Spleen (tissue), 11 donors: ENCODE data around the gene TAF10. TPM values are rescaled to one million over a fixed set of nuclear protein-coding genes. Genes with fewer than 3 reads are reported as not detected.

Experiments used
- DNase-seq: peaks from one replicate; pipeline ENCODE4 v3.0.0-alpha.2; 2020
- H3K27ac ChIP-seq, 8 donors: fragments of 200-600 bp; sonication (generic) in 7 of 8; 1 replicate in 4 of 8; 2 replicates in 4 of 8; pipeline versions ENCODE4 v1.5.0 to v1.8.0; 2016 to 2021; ENCODE audit warnings: inconsistent platforms in 4 of 8, mild to moderate bottlenecking in 4 of 8, moderate library complexity in 1 of 8
- H3K27me3 ChIP-seq, 7 donors: fragments of 200-600 bp; sonication (generic) in 6 of 7; replicated peaks in 1 of 7; 1 replicate in 4 of 7; 2 replicates in 3 of 7; pipeline versions ENCODE4 v1.5.0 to v1.8.0; 2016 to 2021; ENCODE audit warnings: inconsistent platforms in 3 of 7, mild to moderate bottlenecking in 1 of 7
- H3K36me3 ChIP-seq, 6 donors: fragments of 200-600 bp; sonication (generic) in 5 of 6; 1 replicate in 4 of 6; 2 replicates in 2 of 6; pipeline versions ENCODE4 v1.5.0 to v1.8.0; 2016 to 2021; ENCODE audit warnings: inconsistent platforms in 2 of 6
- H3K4me1 ChIP-seq, 6 donors: fragments of 200-600 bp; sonication (generic) in 5 of 6; 1 replicate in 3 of 6; 2 replicates in 3 of 6; pipeline versions ENCODE4 v1.5.0 to v1.8.0; 2016 to 2021; ENCODE audit warnings: inconsistent platforms in 3 of 6
- H3K4me3 ChIP-seq, 8 donors: fragments of 200-600 bp; sonication (generic) in 7 of 8; 1 replicate in 4 of 8; 2 replicates in 4 of 8; pipeline versions ENCODE4 v1.5.0 to v1.8.0; 2016 to 2021; ENCODE audit warnings: inconsistent platforms in 4 of 8, mild to moderate bottlenecking in 4 of 8, moderate library complexity in 2 of 8
- H3K9me3 ChIP-seq, 8 donors: fragments of 200-600 bp; sonication (generic) in 7 of 8; 1 replicate in 4 of 8; 2 replicates in 4 of 8; pipeline versions ENCODE4 v1.5.0 to v1.8.0; 2016 to 2021; ENCODE audit warnings: inconsistent platforms in 4 of 8
- POLR2A ChIP-seq, 3 donors: fragments of 450-650 bp; IDR thresholded peaks; one replicate each; pipeline ENCODE4 v1.5.1; 2017; ENCODE audit warnings: antibody characterized with exemption in 3 of 3, mild to moderate bottlenecking in 1 of 3
- POLR2AphosphoS5 ChIP-seq, 3 donors: sonication (generic); formaldehyde crosslinking; IDR thresholded peaks; one replicate each; pipeline ENCODE4 v1.5.1; 2017; ENCODE audit warnings: antibody characterized with exemption in 3 of 3
- WGBS, 5 donors: extraction: QIAGEN DNeasy Blood & Tissue Kit in 3 of 5; methylation state at CpG; one replicate each; pipeline versions ENCODE4 v1.1.5 to v1.1.7; 2013 to 2018; 5-methylcytosine and 5-hydroxymethylcytosine counted together
- intact Hi-C: fragments of 100-400 bp; cut with DNase I; formaldehyde crosslinking; loops from one replicate; pipeline ENCODE4 v1.15.0; 2023; ENCODE audit warnings: low total_unique reads
- polyA plus RNA-seq, 3 donors: library from polyadenylated mRNA; stranded (reverse); fragments of 200-250 nt; gene quantifications; one replicate each; pipeline ENCODE4 v1.2.1, GENCODE V29; 2013
- total RNA-seq, 7 donors: library from RNA; depleted of rRNA in 3 of 7; stranded (reverse); fragments of >200 nt in 3 of 7; fragmentation: NEBNext Ultra II Directional in 4 of 7; extraction: Animal tissue kit (Norgen Biotek cat#: 25700) in 4 of 7; gene quantifications; one replicate each; pipeline versions ENCODE4 v1.1.0 to v1.2.1, GENCODE V29; 2016 to 2021
- TF ChIP-seq, protein P1 (sequence below), 11 experiments: fragments of 200-600 bp in 7 of 11; fragments of 450-650 bp in 4 of 11; sonication (generic) in 4 of 11; IDR thresholded peaks in 8 of 11; conservative IDR thresholded peaks in 3 of 11; 1 replicate in 7 of 11; 2 replicates in 4 of 11; pipeline versions ENCODE4 v1.4.0 to v1.8.0; 2016 to 2021; ENCODE audit warnings: antibody characterized with exemption in 11 of 11, inconsistent platforms in 4 of 11, mild to moderate bottlenecking in 1 of 11
- donor health status: healthy with polysubstance abuse.
- donor health status: DM: no; HTN: no; CAD: no; lungs with moderate emphysema.
- donor health status: DM: no; HTN: no; CAD: no.
- donor health status: Bipolar disorder and iron deficiency.
- donor health status: healthy.
- donor health status: DM: no; HTN: no; CAD: no.
- donor health status: DM: yes; HTN: yes; CAD: no.

Gene TAF10
- total and polyA plus RNA-seq, 10 donors = 103 to 159 (median 144) TPM

DNA sequence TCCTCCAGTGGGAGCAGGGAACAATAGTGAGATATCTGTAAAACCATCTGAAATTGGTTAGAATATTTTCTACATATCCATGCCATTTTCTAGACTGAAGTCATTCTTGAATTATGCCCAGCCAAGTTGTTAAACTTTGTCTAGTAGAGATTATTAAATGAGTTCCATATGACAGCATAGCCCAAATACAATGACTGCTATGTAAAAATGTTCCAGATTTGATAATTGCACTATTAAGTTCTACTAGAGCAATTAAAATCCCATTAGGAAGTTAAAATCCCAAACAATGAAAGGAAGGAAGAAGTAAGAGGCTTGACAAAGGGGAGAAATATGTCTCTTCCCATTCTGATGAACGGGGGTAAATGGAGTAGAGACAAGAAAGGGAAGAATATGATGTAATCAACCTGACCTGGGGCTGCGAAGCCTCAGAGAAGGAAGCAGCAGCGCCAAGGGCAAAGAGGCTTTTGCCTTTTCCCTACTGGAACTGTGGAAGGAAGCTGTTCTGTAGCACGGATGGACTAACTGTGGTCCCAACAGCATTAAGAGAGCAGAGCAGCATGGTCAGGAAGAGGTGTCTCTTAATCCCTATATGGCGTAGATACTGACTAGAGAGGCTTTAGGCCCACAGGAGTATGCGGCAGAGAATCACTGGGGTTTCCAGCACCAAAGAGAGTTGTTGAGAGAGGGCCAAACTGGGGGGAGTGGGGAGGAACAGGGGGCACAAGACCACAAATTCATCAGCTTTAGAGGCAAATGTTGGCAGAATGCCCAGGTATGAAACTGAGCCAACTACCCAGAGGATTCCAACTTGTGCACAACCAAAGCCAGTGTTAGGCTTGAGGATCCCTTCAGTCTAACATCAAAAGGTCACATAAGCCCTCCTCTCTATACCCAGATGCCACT lies 35.3 kb downstream of the TAF10 start:
- H3K9me3 ChIP-seq = peaks cover 0 to 2% (median 0%) of the 10 kb centered on the region in 8 donors
- H3K27me3 ChIP-seq = no peaks in the 10 kb centered on the region
- peaks cover 10 to 22% (median 13%) of the 10 kb centered on the region in 6 donors for H3K4me1 ChIP-seq
- no peak overlapping the region for H3K4me3 ChIP-seq
- TF ChIP-seq POLR2AphosphoS5 (IDR thresholded peaks at IDR 0.05) = peak in 1 of 3 donors; percentile 28
- TF ChIP-seq, protein P1, sequence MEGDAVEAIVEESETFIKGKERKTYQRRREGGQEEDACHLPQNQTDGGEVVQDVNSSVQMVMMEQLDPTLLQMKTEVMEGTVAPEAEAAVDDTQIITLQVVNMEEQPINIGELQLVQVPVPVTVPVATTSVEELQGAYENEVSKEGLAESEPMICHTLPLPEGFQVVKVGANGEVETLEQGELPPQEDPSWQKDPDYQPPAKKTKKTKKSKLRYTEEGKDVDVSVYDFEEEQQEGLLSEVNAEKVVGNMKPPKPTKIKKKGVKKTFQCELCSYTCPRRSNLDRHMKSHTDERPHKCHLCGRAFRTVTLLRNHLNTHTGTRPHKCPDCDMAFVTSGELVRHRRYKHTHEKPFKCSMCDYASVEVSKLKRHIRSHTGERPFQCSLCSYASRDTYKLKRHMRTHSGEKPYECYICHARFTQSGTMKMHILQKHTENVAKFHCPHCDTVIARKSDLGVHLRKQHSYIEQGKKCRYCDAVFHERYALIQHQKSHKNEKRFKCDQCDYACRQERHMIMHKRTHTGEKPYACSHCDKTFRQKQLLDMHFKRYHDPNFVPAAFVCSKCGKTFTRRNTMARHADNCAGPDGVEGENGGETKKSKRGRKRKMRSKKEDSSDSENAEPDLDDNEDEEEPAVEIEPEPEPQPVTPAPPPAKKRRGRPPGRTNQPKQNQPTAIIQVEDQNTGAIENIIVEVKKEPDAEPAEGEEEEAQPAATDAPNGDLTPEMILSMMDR (IDR thresholded peaks at IDR 0.05 in 8 of 11, conservative IDR thresholded peaks at IDR 0.05 in 3 of 11) = no peak
- H3K27ac ChIP-seq = peak overlapping the region in 6 of 8 donors; percentile 21 to 74 (median 52)
- WGBS, 5 donors = 20 to 37% (median 29%) methylated on average over 5 to 6 of the region's 6 CpGs
- intact Hi-C loops = no loop called here
- H3K36me3 ChIP-seq = peaks cover 0 to 10% (median 0%) of the 10 kb centered on the region in 6 donors
- no peak for DNase-seq

DNA sequence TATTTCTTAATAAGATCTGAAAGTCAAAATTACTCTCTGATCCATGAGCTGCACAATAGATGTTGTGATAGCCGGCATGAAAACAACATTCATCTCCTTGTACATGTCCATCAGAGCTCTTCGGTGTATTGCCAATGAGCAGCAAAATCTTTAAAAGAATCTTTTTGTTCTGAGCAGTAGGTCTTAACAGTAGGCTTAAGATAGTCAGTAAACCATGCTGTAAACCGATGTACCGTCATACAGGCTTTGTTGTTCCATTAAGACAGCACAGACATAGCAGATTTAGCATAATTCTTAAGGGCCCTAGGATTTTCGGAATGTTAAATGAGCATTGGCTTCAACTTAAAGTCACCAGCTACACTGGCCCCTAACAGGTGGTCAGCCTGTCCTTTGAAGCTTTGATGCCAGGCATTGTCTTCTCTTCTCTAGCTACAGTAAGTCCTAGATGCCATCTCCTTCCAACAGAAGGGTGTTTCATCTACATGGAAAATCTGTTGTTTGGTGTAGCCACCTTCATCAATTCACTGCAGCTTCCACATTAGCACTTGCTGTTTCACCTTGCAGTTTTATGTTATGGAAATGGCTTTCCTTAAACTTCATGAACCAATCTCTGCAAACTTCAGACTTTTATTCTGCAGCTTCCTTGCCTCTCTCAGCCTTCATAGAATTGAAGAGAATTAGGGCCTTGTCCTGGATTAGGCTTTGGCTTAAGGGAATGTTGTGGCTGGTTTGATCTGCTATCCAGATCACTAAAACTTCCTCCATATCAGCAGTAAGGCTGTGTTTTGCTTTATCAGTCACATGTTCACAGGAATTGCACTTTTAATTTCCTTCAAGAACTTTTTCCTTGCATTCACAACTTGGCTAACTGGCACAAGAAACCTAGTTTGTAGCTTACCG lies 37.0 kb downstream of the TAF10 start:
- TF ChIP-seq POLR2AphosphoS5 (IDR thresholded peaks at IDR 0.05) (no peak), POLR2A (IDR thresholded peaks at IDR 0.05) (no peak)
- TF ChIP-seq, protein P1 (IDR thresholded peaks at IDR 0.05 in 8 of 11, conservative IDR thresholded peaks at IDR 0.05 in 3 of 11) = no peak
- Histone ChIP-seq H3K4me3 (no peak overlapping the region), H3K4me1 (peaks cover 10 to 26% (median 13%) of the 10 kb centered on the region in 6 donors), H3K27me3 (no peaks in the 10 kb centered on the region), H3K27ac (no peak overlapping the region), H3K9me3 (no peaks in the 10 kb centered on the region), H3K36me3 (peaks cover 0 to 13% (median 0%) of the 10 kb centered on the region in 6 donors)
- no peak for DNase-seq
- WGBS, 5 donors = 86 to 93% (median 90%) methylated on average over 6 of the region's 6 CpGs
- intact Hi-C loops = no loop called here

DNA sequence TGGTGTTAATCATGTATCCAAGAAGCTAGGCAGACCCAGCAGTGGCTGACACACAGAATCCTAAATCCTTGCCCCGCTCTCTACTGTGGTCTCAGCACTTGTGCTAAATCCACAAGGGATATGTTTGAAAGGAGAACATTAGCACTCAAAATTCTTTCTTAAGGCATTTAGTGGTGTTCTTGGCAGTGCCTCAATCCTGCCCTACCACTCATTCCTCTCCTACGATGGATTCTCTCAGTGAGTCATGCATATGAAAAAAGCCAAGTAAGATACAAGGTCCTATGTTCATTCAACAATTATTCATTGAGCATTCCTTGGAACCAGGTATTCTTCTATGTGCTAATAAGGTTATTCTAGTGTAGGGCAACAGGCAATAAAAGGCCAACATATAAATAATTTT lies 39.8 kb downstream of the TAF10 start:
- H3K27ac ChIP-seq = no peak overlapping the region
- peaks cover 5 to 25% (median 14%) of the 10 kb centered on the region in 6 donors for H3K4me1 ChIP-seq
- intact Hi-C loops = no loop called here
- no peaks in the 10 kb centered on the region for H3K9me3 ChIP-seq
- WGBS, 5 donors = 88 to 100% (median 89%) methylated on average over 2 of the region's 2 CpGs
- H3K36me3 ChIP-seq = peaks cover 0 to 14% (median 0%) of the 10 kb centered on the region in 6 donors
- TF ChIP-seq POLR2AphosphoS5 (IDR thresholded peaks at IDR 0.05) (no peak), POLR2A (IDR thresholded peaks at IDR 0.05) (no peak)
- TF ChIP-seq, protein P1 (IDR thresholded peaks at IDR 0.05 in 8 of 11, conservative IDR thresholded peaks at IDR 0.05 in 3 of 11) = no peak
- no peaks in the 10 kb centered on the region for H3K27me3 ChIP-seq
- DNase-seq = no peak
- H3K4me3 ChIP-seq = no peak overlapping the region
